ENCODE results near the gene NEUROD1.

NEUROD1 gene

DNA sequence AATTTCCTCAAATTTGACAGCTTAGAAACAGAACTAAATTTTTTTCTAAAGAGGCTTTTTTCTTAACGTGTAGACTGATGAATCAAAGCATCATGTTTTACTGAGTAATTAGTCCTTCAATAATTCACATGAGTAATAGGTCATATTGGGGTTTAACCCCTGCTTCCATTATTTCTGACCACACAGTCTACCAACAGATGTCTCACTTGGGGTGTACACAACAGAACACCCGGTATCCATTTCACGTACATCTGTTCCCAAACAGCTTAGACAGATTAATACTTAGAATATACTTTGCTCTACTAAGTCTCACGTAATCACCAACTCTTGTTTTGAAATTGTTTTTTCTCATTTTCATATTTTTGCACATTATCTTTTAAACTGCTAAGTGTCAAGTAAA, 38.2 kb downstream of the NEUROD1 start:
- no peak for DNase-seq (ENCODE audit: low read depth)
- TF ChIP-seq CTCF (IDR thresholded peaks at IDR 0.05; ENCODE audit: insufficient read depth, low read depth, low read length, missing control alignments): no peak
- H3K4me3 ChIP-seq (ENCODE audit: low read length): no peak overlapping the region

DNA sequence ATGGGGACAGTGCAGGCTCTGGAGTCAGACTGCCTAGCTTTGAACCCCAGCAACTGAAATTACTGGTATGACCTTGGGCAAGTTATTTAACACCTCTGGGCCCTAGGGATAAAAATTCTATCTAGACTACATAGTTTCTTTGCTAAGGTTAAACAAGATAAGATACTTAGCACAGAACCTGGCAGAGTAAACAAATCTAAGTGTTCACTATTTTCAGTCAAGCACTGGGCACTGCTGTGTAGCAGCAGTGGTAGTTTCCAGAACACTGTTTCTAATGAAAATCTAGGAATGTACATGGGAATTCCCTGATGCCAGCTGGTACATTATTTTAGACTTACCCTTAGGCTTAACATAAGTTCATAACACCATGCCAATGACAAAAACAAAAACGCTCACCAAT, 40.6 kb downstream of the NEUROD1 start:
- no peak overlapping the region for H3K4me3 ChIP-seq (ENCODE audit: low read length)
- TF ChIP-seq CTCF (IDR thresholded peaks at IDR 0.05; ENCODE audit: insufficient read depth, low read depth, low read length, missing control alignments): no peak
- no peak for DNase-seq (ENCODE audit: low read depth)

GRCh38 chr2:181632733-181633401, 47.5 kb downstream of the NEUROD1 start:
- DNase-seq (ENCODE audit: low read depth): no peak
- TF ChIP-seq CTCF (IDR thresholded peaks at IDR 0.05; ENCODE audit: insufficient read depth, low read depth, low read length, missing control alignments): no peak
- H3K4me3 ChIP-seq (ENCODE audit: low read length): no peak overlapping the region

GRCh38 chr2:181628590-181629585, 51.4 kb downstream of the NEUROD1 start:
- no peak for TF ChIP-seq CTCF (IDR thresholded peaks at IDR 0.05; ENCODE audit: insufficient read depth, low read depth, low read length, missing control alignments)
- no peak for DNase-seq (ENCODE audit: low read depth)
- no peak overlapping the region for H3K4me3 ChIP-seq (ENCODE audit: low read length)

DNA sequence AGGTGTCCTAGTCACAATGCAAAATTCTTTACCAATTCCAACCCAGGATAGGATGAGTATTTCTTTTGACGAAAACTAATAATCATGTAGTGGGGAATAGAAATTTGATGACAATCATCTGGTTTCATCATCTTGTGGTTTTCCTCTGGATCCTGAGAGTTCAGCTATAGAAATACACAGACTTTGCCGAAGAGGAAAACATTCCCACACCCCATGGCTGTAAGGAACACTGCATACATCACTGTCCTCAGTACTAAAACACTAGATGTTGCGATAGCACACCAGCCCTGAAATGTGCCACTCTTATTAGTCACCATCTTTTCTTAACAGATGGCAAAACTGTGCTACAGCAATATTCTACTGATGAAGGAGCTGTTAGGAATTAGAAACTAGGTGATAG, 52.8 kb downstream of the NEUROD1 start:
- no peak for TF ChIP-seq CTCF (IDR thresholded peaks at IDR 0.05; ENCODE audit: insufficient read depth, low read depth, low read length, missing control alignments)

DNA sequence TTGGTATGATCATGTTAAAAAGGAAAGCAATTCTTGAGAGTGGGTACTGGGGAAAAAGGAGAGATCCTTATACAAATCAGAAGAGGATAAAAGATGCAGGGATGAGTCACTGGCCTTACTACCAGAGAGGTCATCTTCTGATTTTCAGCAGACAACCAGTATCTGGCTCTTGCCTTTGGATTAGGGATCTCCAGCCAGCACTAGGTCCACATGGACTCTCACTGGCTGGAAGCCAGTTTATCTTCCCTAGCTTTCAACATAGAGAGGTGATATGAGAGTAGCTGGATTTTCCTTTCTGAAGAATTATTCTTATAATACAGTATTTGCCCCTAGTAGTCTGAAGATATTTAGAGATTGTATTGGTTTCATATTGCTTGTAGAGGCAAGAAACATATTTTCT, 53.6 kb downstream of the NEUROD1 start:
- no peak overlapping the region for H3K4me3 ChIP-seq (ENCODE audit: low read length)
- no peak for DNase-seq (ENCODE audit: low read depth)
- TF ChIP-seq CTCF (IDR thresholded peaks at IDR 0.05; ENCODE audit: insufficient read depth, low read depth, low read length, missing control alignments): no peak

More for the DNA sequence above, 52.8 kb downstream of the NEUROD1 start:
- no peak overlapping the region for H3K4me3 ChIP-seq (ENCODE audit: low read length)
- DNase-seq (ENCODE audit: low read depth): peak; percentile 2
